ENCODE data around the gene ULK4. TPM values are rescaled to one million over a fixed set of nuclear protein-coding genes. Genes with fewer than 3 reads are reported as not detected.

ULK4 gene
- total and polyA plus RNA-seq, 9 of the 15 experiments (the other 6 are each of a cell fraction or from before 2014, with no cell fraction given), result 3.0 to 5.9 (median 3.5) TPM

GRCh38 chr3:41710646-41711388 lies 251.1 kb downstream of the ULK4 start:
- no TSS peak for BruUV-seq (replicated peaks)
- H4K20me1 ChIP-seq (replicated peaks; ENCODE audit: control insufficient read depth, insufficient read depth, low read length), result no peaks in the 10 kb centered on the region
- H3K27ac ChIP-seq (ENCODE audit: extremely low read depth, low read depth, low read length), result no peak overlapping the region
- DNase-seq (ENCODE audit: extremely low read depth in 1 of 4, low spot score in 3 of 4), result no peak
- ChIA-PET POLR2A (interaction anchor here (2.2 kb wide), 1 partner anchor 12 kb away, joined by 7 read pairs; no protein-coding TSS in a partner anchor), CTCF (ENCODE audit: low intra/inter-chr PET ratio) (no interaction called here)
- intact Hi-C loops (cut with micrococcal nuclease), result no loop called here
- no peak overlapping the region for H3K4me3 ChIP-seq
- no peaks in the 10 kb centered on the region for H3K36me3 ChIP-seq (ENCODE audit: control insufficient read depth, insufficient read depth, low read length)
- 64% methylated on average over 8 of the region's 8 CpGs for WGBS (ENCODE audit: insufficient coverage, low coverage, missing lambda C conversion rate)
- H3K9me3 ChIP-seq (replicated peaks; ENCODE audit: control insufficient read depth, insufficient read depth, low read depth, low read length), result no peaks in the 10 kb centered on the region
- FAIRE-seq, result no peak
- no peak overlapping the region for H2AFZ ChIP-seq (ENCODE audit: low read depth, low read length)
- no peaks in the 10 kb centered on the region for H3K27me3 ChIP-seq (ENCODE audit: control insufficient read depth in 2 of 2, insufficient read depth in 2 of 2, low read length in 2 of 2)
- no peaks in the 10 kb centered on the region for H3K9me1 ChIP-seq (ENCODE audit: control insufficient read depth, insufficient read depth, low read length)
- no peak overlapping the region for H3K9ac ChIP-seq (ENCODE audit: insufficient read depth in 1 of 2, low read depth in 2 of 2, low read length in 2 of 2)
- no peak overlapping the region for H3K4me2 ChIP-seq (ENCODE audit: insufficient read depth, low read length)
- no peak for ATAC-seq
- in situ Hi-C loops (cut with MboI), result no loop called here
- no peaks in the 10 kb centered on the region for H3K79me2 ChIP-seq (ENCODE audit: control insufficient read depth, insufficient read depth, low read length)
- H3K4me1 ChIP-seq (replicated peaks in 1 of 2; ENCODE audit: control insufficient read depth in 2 of 2, insufficient read depth in 2 of 2, low read length in 2 of 2), result peaks cover 0 to 2% of the 10 kb centered on the region in 2 experiments; a peak in 3 of 5 replicates
- TF ChIP-seq ZNF655 (CRISPR knock-in tag; IDR thresholded peaks at IDR 0.05) (no peak), ARID2 (IDR thresholded peaks at IDR 0.05) (no peak), ZFP30 (CRISPR knock-in tag; IDR thresholded peaks at IDR 0.05; ENCODE audit: borderline replicate concordance) (no peak), ZNF146 (CRISPR knock-in tag; IDR thresholded peaks at IDR 0.05; ENCODE audit: unreplicated experiment) (no peak), ARID4B (CRISPR knock-in tag; IDR thresholded peaks at IDR 0.05) (no peak)

All from K562 (cell line).